Measurements from ENCODE around the gene RBM42.

DNA sequence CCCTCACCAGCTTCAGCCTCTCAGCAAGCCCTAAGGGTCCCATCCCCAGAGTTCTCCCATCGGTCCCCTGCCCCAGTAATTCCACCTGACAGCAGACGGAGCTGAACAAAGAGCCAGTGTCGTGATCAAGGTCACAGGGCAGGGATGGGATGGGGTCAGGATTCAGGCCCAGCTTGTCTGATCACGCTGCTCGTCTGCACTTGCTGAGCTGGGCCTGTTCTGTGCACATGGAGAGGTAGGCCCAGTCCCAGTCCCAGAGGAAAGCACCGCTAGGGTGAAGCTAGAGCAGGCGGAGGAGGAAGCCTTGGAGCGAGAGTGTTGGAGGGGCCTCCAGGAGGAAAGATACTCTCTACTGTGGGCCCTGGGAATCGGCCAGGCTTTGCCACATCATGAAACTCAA lies 7.1 kb upstream of the RBM42 start:
- TF ChIP-seq POLR2A (IDR thresholded peaks at IDR 0.05): no peak
- TF ChIP-seq, protein P1, sequence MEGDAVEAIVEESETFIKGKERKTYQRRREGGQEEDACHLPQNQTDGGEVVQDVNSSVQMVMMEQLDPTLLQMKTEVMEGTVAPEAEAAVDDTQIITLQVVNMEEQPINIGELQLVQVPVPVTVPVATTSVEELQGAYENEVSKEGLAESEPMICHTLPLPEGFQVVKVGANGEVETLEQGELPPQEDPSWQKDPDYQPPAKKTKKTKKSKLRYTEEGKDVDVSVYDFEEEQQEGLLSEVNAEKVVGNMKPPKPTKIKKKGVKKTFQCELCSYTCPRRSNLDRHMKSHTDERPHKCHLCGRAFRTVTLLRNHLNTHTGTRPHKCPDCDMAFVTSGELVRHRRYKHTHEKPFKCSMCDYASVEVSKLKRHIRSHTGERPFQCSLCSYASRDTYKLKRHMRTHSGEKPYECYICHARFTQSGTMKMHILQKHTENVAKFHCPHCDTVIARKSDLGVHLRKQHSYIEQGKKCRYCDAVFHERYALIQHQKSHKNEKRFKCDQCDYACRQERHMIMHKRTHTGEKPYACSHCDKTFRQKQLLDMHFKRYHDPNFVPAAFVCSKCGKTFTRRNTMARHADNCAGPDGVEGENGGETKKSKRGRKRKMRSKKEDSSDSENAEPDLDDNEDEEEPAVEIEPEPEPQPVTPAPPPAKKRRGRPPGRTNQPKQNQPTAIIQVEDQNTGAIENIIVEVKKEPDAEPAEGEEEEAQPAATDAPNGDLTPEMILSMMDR (IDR thresholded peaks at IDR 0.05): no peak
